ENCODE measurements around the gene RBM12.

- TF ChIP-seq CTCF (IDR thresholded peaks at IDR 0.05; ENCODE audit: borderline replicate concordance, extremely low read depth, low read length, poor library complexity, severe bottlenecking) (no peak), EZH2 (IDR thresholded peaks at IDR 0.05; ENCODE audit: borderline replicate concordance, low read depth, low read length, severe bottlenecking) (no peak)
Observed at GRCh38 chr20:35708502-35708901, 43.8 kb upstream of the RBM12 start.
